ENCODE results near the gene GLT8D2. TPM values are rescaled to one million over a fixed set of nuclear protein-coding genes. Genes with fewer than 3 reads are reported as not detected.

GLT8D2 gene
- polyA plus RNA-seq, 1 of the 3 experiments (the other 2 are of a cell fraction): 50.0 TPM

DNA sequence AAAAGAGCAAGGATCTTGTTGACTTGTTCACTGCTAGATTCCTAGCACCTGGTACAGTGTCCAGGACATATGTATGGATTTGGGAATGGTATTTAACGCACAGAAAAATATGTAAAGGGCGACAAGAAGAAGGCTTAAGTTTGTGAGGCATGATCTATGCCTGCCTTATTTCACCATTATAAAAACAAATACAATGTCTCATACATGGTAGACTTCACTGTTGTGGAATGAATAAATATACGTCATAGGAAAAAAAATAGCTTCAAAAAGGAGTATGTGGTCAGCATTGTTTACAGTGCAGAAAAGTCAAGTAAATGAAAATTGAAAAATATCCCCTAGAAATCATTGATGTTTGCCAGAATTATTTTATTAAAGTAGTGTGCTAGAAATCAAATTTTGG, 44.3 kb upstream of the GLT8D2 start:
- H3K9me3 ChIP-seq: no peaks in the 10 kb centered on the region
- H3K79me2 ChIP-seq (ENCODE audit: insufficient read depth): no peaks in the 10 kb centered on the region
- no peak for DNase-seq
- no peak overlapping the region for H3K27ac ChIP-seq (ENCODE audit: low read depth in 2 of 2, low read length in 1 of 2)
- POLR2A ChIA-PET: no interaction called here
- no peaks in the 10 kb centered on the region for H3F3A ChIP-seq (replicated peaks; ENCODE audit: insufficient read depth)
- no peaks in the 10 kb centered on the region for H3K27me3 ChIP-seq (ENCODE audit: insufficient read depth)
- H3K4me1 ChIP-seq (ENCODE audit: control insufficient read depth in 1 of 2, insufficient read depth in 2 of 2, low read depth in 1 of 2, low read length in 1 of 2): no peaks in the 10 kb centered on the region
- no peak overlapping the region for H3K9ac ChIP-seq
- no peak overlapping the region for H2AFZ ChIP-seq (ENCODE audit: low read depth)
- H3K36me3 ChIP-seq (replicated peaks in 1 of 2; ENCODE audit: control insufficient read depth in 1 of 2, insufficient read depth in 2 of 2, low read length in 1 of 2): peaks cover 67 to 77% of the 10 kb centered on the region in 2 experiments
- CTCF ChIA-PET: no interaction called here
- no peak overlapping the region for H3K4me3 ChIP-seq (ENCODE audit: low read depth in 2 of 2, low read length in 1 of 2)
- H3K4me2 ChIP-seq: no peak overlapping the region
- no peaks in the 10 kb centered on the region for H3K9me2 ChIP-seq
- H4K20me1 ChIP-seq (ENCODE audit: insufficient read depth): no peaks in the 10 kb centered on the region
- WGBS (ENCODE audit: low lambda C conversion rate): 96% methylated on average over 3 of the region's 3 CpGs
- no peak for TF ChIP-seq TEAD4 (IDR thresholded peaks at IDR 0.05; ENCODE audit: borderline replicate concordance, insufficient read depth)

DNA sequence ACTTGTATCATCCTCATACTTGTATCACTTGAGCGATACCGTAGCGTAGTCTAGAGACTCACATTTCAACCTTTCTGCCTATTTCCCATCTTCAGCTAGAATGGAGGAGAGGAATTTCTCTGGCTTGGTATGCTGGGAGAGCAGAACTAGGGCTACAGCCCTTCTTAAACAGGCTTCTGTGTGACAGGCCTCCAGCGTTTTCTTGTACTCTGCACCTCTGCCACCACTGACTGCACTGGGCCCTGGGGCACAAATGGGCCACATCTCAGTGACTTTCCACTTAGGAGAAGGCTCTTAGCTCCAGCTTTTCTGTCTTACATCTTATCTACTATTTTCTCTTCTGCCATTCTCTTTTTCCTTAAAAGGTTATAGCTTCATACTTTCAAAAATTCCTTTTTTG, 41.1 kb upstream of the GLT8D2 start:
- H3K4me1 ChIP-seq (ENCODE audit: control insufficient read depth in 1 of 2, insufficient read depth in 2 of 2, low read depth in 1 of 2, low read length in 1 of 2): no peaks in the 10 kb centered on the region
- peaks cover 65 to 69% of the 10 kb centered on the region in 2 experiments for H3K36me3 ChIP-seq (replicated peaks in 1 of 2; ENCODE audit: control insufficient read depth in 1 of 2, insufficient read depth in 2 of 2, low read length in 1 of 2)
- H4K20me1 ChIP-seq (ENCODE audit: insufficient read depth): no peaks in the 10 kb centered on the region
- no peak overlapping the region for H3K4me3 ChIP-seq (ENCODE audit: low read depth in 2 of 2, low read length in 1 of 2)
- H3K27ac ChIP-seq (ENCODE audit: low read depth in 2 of 2, low read length in 1 of 2): no peak overlapping the region
- no peaks in the 10 kb centered on the region for H3K27me3 ChIP-seq (ENCODE audit: insufficient read depth)
- no peak for TF ChIP-seq RCOR1 (IDR thresholded peaks at IDR 0.05; ENCODE audit: low read length)
- no peak for TF ChIP-seq MEF2A (IDR thresholded peaks at IDR 0.05; ENCODE audit: borderline replicate concordance, low read depth)
- TF ChIP-seq USF1 (IDR thresholded peaks at IDR 0.05; ENCODE audit: borderline replicate concordance, low read depth): no peak
- TF ChIP-seq, protein P1, sequence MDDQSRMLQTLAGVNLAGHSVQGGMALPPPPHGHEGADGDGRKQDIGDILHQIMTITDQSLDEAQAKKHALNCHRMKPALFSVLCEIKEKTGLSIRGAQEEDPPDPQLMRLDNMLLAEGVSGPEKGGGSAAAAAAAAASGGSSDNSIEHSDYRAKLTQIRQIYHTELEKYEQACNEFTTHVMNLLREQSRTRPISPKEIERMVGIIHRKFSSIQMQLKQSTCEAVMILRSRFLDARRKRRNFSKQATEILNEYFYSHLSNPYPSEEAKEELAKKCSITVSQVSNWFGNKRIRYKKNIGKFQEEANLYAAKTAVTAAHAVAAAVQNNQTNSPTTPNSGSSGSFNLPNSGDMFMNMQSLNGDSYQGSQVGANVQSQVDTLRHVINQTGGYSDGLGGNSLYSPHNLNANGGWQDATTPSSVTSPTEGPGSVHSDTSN (IDR thresholded peaks at IDR 0.05): no peak
- TF ChIP-seq ZBTB33 (IDR thresholded peaks at IDR 0.05; ENCODE audit: borderline replicate concordance, low read depth): no peak
- no peak for TF ChIP-seq NRF1 (IDR thresholded peaks at IDR 0.05; ENCODE audit: low read depth, low read length)
- TF ChIP-seq RAD21 (IDR thresholded peaks at IDR 0.05; ENCODE audit: low read length): no peak
- TF ChIP-seq FOXJ3 (CRISPR knock-in tag; IDR thresholded peaks at IDR 0.05): no peak
- TF ChIP-seq POLR2AphosphoS5 (IDR thresholded peaks at IDR 0.05; ENCODE audit: low read depth, low read length): no peak
- no peak for TF ChIP-seq RXRA (IDR thresholded peaks at IDR 0.05; ENCODE audit: borderline replicate concordance, low read depth)
- TF ChIP-seq FOSL2 (IDR thresholded peaks at IDR 0.05; ENCODE audit: borderline replicate concordance, low read depth): no peak
- TF ChIP-seq, protein P2, sequence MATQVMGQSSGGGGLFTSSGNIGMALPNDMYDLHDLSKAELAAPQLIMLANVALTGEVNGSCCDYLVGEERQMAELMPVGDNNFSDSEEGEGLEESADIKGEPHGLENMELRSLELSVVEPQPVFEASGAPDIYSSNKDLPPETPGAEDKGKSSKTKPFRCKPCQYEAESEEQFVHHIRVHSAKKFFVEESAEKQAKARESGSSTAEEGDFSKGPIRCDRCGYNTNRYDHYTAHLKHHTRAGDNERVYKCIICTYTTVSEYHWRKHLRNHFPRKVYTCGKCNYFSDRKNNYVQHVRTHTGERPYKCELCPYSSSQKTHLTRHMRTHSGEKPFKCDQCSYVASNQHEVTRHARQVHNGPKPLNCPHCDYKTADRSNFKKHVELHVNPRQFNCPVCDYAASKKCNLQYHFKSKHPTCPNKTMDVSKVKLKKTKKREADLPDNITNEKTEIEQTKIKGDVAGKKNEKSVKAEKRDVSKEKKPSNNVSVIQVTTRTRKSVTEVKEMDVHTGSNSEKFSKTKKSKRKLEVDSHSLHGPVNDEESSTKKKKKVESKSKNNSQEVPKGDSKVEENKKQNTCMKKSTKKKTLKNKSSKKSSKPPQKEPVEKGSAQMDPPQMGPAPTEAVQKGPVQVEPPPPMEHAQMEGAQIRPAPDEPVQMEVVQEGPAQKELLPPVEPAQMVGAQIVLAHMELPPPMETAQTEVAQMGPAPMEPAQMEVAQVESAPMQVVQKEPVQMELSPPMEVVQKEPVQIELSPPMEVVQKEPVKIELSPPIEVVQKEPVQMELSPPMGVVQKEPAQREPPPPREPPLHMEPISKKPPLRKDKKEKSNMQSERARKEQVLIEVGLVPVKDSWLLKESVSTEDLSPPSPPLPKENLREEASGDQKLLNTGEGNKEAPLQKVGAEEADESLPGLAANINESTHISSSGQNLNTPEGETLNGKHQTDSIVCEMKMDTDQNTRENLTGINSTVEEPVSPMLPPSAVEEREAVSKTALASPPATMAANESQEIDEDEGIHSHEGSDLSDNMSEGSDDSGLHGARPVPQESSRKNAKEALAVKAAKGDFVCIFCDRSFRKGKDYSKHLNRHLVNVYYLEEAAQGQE (IDR thresholded peaks at IDR 0.05; ENCODE audit: low read depth, low read length): no peak
- no peak for TF ChIP-seq ELF1 (IDR thresholded peaks at IDR 0.05)
- no peak for TF ChIP-seq SMC3 (IDR thresholded peaks at IDR 0.05; ENCODE audit: low read depth, low read length)
- H3K9me2 ChIP-seq: no peaks in the 10 kb centered on the region
- DNase-seq: no peak
- H3K9me3 ChIP-seq: no peaks in the 10 kb centered on the region
- no peak overlapping the region for H3K4me2 ChIP-seq
- no peak overlapping the region for H3K9ac ChIP-seq
- ChIA-PET CTCF (interaction anchor here (3.5 kb wide), 1 partner anchor 18 kb away, joined by 21 read pairs; no protein-coding TSS in a partner anchor), POLR2A (no interaction called here)
- no peak overlapping the region for H2AFZ ChIP-seq (ENCODE audit: low read depth)
- H3K79me2 ChIP-seq (ENCODE audit: insufficient read depth): no peaks in the 10 kb centered on the region
- no peaks in the 10 kb centered on the region for H3F3A ChIP-seq (replicated peaks; ENCODE audit: insufficient read depth)
- 96% methylated on average over 4 of the region's 4 CpGs for WGBS (ENCODE audit: low lambda C conversion rate)
